ENCODE results near the gene FOS.

GRCh38 chr14:75238756-75239455, 39.7 kb upstream of the FOS start:
- no peak for TF ChIP-seq POLR2A (IDR thresholded peaks at IDR 0.05; ENCODE audit: low read length)
- TF ChIP-seq GATA1 (IDR thresholded peaks at IDR 0.05; ENCODE audit: low read depth, low read length) = no peak

All from erythroblast (primary cell).